HepG2 (cell line): ENCODE results near the gene TEX261. TPM values are rescaled to one million over a fixed set of nuclear protein-coding genes. Genes with fewer than 3 reads are reported as not detected.
A peak's percentile ranks its signal among the peaks of the same experiment; 100 is the strongest.

Source experiments
- EED ChIP-seq: sonication (generic); formaldehyde crosslinking; IDR thresholded peaks from 2 replicates; pipeline ENCODE4 v1.5.0; 2020; ENCODE audit warnings: mild to moderate bottlenecking, missing genetic modification reagents
- KLF13 ChIP-seq: sonication (generic); formaldehyde crosslinking; IDR thresholded peaks from 2 replicates; pipeline ENCODE4 v1.4.0; 2020; ENCODE audit warnings: mild to moderate bottlenecking, missing genetic modification reagents
- SOX6 ChIP-seq, 2 experiments: fragments of 450-650 bp in 1 of 2; sonication (generic) in 1 of 2; formaldehyde crosslinking in 1 of 2; IDR thresholded peaks; 2 replicates each; pipeline versions ENCODE4 v1.4.0 to v1.6.1; 2017 to 2020; ENCODE audit warnings: antibody characterized with exemption in 1 of 2, mild to moderate bottlenecking in 1 of 2, missing genetic modification reagents in 1 of 2
- ZBTB38 ChIP-seq: sonication (generic); formaldehyde crosslinking; IDR thresholded peaks from 2 replicates; pipeline ENCODE4 v1.5.1; 2020; ENCODE audit warnings: mild to moderate bottlenecking, missing genetic modification reagents
- ZNF274 ChIP-seq: sonication (generic); formaldehyde crosslinking; IDR thresholded peaks from 2 replicates; pipeline ENCODE4 v1.5.1; 2020; ENCODE audit warnings: mild to moderate bottlenecking, missing genetic modification reagents
- polyA plus RNA-seq, 8 experiments: library from polyadenylated mRNA; depleted of rRNA in 3 of 8; stranded (reverse) in 7 of 8; unstranded in 1 of 8; fragments of >200 nt; fragmentation: Illumina TruSeq in 4 of 8; extraction: Trizol in 4 of 8; gene quantifications; 2 replicates each; pipeline versions ENCODE4 v1.2.1 to v1.2.3, GENCODE V29; 2011 to 2016; ENCODE audit warnings: low read depth in 4 of 8, missing spikeins in 1 of 8, mixed read lengths in 1 of 8; ENCODE audit not compliant: insufficient read depth in 1 of 8
- total RNA-seq, 5 experiments: library from RNA; depleted of rRNA; stranded (reverse); fragments of >200 nt; fragmentation: Illumina TruSeq; extraction: Trizol; gene quantifications; 2 replicates each; pipeline ENCODE4 v1.2.3, GENCODE V29; 2016; ENCODE audit warnings: low read depth in 1 of 5
- TF ChIP-seq, protein P1 (sequence below): sonication (generic); formaldehyde crosslinking; IDR thresholded peaks from 2 replicates; pipeline ENCODE4 v1.9.0; 2021; ENCODE audit warnings: missing genetic modification reagents, mild to moderate bottlenecking, borderline replicate concordance
- TF ChIP-seq, protein P2 (sequence below): sonication (generic); formaldehyde crosslinking; IDR thresholded peaks from one replicate; pipeline ENCODE4 v1.5.1; 2020; ENCODE audit warnings: mild to moderate bottlenecking, missing genetic modification reagents; ENCODE audit errors: not compliant biosample characterization
- TF ChIP-seq, protein P3 (sequence below): sonication (generic); formaldehyde crosslinking; IDR thresholded peaks from 2 replicates; pipeline ENCODE4 v1.8.1; 2023; ENCODE audit warnings: mild to moderate bottlenecking, moderate library complexity, missing genetic modification reagents
- TF ChIP-seq, protein P4 (sequence below): sonication (generic); formaldehyde crosslinking; IDR thresholded peaks from 2 replicates; pipeline ENCODE4 v1.8.1; 2023; ENCODE audit warnings: mild to moderate bottlenecking, inconsistent platforms, moderate library complexity, missing genetic modification reagents, borderline replicate concordance

The TEX261 gene
- total and polyA plus RNA-seq, 2 of the 13 experiments (the other 11 are each of a cell fraction or from before 2014, with no cell fraction given), result 43.8 to 78.7 TPM

DNA sequence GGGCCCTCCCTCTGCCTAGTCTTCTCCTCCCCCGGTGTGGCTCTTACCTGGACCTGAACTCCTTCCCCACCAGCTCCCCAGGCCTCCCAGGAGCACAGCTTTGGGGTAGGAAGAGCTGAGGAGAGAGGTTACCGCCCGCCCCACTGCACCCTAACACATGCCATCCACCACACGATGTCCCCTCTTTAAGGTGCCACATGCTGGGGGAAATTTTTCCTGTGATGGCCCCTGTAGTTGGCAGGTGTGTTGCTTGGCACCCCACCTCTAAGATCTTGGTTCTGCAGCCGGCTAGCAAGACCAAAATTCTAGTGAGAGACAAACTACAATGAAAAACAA, 6.9 kb upstream of the TEX261 start (continued):
- TF ChIP-seq, protein P1, sequence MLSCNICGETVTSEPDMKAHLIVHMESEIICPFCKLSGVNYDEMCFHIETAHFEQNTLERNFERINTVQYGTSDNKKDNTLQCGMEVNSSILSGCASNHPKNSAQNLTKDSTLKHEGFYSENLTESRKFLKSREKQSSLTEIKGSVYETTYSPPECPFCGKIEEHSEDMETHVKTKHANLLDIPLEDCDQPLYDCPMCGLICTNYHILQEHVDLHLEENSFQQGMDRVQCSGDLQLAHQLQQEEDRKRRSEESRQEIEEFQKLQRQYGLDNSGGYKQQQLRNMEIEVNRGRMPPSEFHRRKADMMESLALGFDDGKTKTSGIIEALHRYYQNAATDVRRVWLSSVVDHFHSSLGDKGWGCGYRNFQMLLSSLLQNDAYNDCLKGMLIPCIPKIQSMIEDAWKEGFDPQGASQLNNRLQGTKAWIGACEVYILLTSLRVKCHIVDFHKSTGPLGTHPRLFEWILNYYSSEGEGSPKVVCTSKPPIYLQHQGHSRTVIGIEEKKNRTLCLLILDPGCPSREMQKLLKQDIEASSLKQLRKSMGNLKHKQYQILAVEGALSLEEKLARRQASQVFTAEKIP, result 0 out of 2 replicates have a peak, but pooled peaks have one; percentile 7
- no peak for TF ChIP-seq SOX6 (IDR thresholded peaks at IDR 0.05)
- peak; percentile 45; the same call in 1 of the 2 replicates for TF ChIP-seq SOX6 (CRISPR knock-in tag; IDR thresholded peaks at IDR 0.05)
- TF ChIP-seq ZBTB38 (CRISPR knock-in tag), result peak; percentile 42; the same call in 1 of the 2 replicates
- 0 out of 2 replicates have a peak, but pooled peaks have one; percentile 4 for TF ChIP-seq ZNF274
- TF ChIP-seq, protein P2, sequence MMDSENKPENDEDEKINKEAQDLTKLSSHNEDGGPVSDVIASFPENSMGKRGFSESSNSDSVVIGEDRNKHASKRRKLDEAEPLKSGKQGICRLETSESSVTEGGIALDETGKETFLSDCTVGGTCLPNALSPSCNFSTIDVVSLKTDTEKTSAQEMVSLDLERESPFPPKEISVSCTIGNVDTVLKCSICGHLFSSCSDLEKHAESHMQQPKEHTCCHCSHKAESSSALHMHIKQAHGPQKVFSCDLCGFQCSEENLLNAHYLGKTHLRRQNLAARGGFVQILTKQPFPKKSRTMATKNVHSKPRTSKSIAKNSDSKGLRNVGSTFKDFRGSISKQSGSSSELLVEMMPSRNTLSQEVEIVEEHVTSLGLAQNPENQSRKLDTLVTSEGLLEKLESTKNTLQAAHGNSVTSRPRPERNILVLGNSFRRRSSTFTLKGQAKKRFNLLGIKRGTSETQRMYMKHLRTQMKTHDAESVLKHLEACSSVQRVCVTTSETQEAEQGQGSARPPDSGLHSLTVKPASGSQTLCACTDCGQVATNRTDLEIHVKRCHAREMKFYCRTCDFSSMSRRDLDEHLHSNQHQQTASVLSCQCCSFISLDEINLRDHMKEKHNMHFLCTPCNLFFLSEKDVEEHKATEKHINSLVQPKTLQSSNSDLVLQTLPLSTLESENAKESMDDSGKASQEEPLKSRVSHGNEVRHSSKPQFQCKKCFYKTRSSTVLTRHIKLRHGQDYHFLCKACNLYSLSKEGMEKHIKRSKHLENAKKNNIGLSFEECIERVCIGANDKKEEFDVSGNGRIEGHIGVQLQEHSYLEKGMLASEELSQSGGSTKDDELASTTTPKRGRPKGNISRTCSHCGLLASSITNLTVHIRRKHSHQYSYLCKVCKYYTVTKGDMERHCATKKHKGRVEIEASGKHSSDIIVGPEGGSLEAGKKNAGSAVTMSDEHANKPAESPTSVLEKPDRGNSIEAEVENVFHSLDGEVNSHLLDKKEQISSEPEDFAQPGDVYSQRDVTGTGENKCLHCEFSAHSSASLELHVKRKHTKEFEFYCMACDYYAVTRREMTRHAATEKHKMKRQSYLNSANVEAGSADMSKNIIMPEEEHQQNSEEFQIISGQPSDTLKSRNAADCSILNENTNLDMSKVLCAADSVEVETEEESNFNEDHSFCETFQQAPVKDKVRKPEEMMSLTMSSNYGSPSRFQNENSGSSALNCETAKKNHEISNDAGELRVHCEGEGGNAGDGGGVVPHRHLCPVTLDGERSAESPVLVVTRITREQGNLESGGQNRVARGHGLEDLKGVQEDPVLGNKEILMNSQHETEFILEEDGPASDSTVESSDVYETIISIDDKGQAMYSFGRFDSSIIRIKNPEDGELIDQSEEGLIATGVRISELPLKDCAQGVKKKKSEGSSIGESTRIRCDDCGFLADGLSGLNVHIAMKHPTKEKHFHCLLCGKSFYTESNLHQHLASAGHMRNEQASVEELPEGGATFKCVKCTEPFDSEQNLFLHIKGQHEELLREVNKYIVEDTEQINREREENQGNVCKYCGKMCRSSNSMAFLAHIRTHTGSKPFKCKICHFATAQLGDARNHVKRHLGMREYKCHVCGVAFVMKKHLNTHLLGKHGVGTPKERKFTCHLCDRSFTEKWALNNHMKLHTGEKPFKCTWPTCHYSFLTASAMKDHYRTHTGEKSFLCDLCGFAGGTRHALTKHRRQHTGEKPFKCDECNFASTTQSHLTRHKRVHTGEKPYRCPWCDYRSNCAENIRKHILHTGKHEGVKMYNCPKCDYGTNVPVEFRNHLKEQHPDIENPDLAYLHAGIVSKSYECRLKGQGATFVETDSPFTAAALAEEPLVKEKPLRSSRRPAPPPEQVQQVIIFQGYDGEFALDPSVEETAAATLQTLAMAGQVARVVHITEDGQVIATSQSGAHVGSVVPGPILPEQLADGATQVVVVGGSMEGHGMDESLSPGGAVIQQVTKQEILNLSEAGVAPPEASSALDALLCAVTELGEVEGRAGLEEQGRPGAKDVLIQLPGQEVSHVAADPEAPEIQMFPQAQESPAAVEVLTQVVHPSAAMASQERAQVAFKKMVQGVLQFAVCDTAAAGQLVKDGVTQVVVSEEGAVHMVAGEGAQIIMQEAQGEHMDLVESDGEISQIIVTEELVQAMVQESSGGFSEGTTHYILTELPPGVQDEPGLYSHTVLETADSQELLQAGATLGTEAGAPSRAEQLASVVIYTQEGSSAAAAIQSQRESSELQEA, result peak; percentile 22
- TF ChIP-seq, protein P3, sequence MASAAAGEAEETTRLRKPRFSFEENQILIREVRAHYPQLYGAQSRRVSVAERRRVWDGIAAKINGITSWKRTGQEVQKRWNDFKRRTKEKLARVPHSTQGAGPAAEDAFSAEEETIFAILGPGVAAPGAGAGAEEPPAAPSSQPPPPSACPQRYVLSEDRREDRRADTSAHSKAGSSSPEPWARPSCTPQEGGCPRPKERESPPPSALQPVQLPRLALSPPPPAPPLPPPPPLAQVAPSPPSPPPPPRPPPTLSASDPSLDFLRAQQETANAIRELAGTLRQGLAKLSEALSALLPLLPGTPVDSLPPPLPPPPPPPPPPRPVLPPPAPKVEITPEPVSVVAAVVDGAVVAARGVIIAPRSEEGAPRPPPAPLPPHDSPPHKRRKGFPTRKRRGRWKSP (CRISPR knock-in tag), result 0 out of 2 replicates have a peak, but pooled peaks have one; percentile 17
- TF ChIP-seq KLF13 (CRISPR knock-in tag), result no peak
- peak; percentile 21; the same call in 1 of the 2 replicates for TF ChIP-seq EED
- TF ChIP-seq, protein P4, sequence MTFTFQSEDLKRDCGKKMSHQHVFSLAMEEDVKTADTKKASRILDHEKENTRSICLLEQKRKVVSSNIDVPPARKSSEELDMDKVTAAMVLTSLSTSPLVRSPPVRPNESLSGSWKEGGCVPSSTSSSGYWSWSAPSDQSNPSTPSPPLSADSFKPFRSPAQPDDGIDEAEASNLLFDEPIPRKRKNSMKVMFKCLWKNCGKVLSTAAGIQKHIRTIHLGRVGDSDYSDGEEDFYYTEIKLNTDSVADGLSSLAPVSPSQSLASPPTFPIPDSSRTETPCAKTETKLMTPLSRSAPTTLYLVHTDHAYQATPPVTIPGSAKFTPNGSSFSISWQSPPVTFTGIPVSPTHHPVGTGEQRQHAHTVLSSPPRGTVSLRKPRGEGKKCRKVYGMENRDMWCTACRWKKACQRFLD (CRISPR knock-in tag), result 0 out of 2 replicates have a peak, but pooled peaks have one; percentile 12
